HepG2 (cell line): Measurements from ENCODE around the gene BICRAL. TPM values are rescaled to one million over a fixed set of nuclear protein-coding genes. Genes with fewer than 3 reads are reported as not detected.

Source experiments
- ATF1 ChIP-seq: IDR thresholded peaks from 2 replicates; pipeline ENCODE4 v1.6.1; 2016; ENCODE audit warnings: mild to moderate bottlenecking, control low read depth
- BCL6 ChIP-seq: IDR thresholded peaks from 2 replicates; pipeline ENCODE4 v1.6.1; 2016; ENCODE audit warnings: missing genetic modification reagents, missing compliant biosample characterization
- DR1 ChIP-seq: sonication (generic); formaldehyde crosslinking; IDR thresholded peaks from 2 replicates; pipeline ENCODE4 v1.8.0; 2021; ENCODE audit warnings: mild to moderate bottlenecking, missing genetic modification reagents, inconsistent platforms
- KLF9 ChIP-seq: IDR thresholded peaks from 2 replicates; pipeline ENCODE4 v1.6.1; 2016; ENCODE audit warnings: low read depth
- KMT2A ChIP-seq: sonication (generic); formaldehyde crosslinking; IDR thresholded peaks from 2 replicates; pipeline ENCODE4 v1.4.0; 2020; ENCODE audit warnings: missing genetic modification reagents
- NFIC ChIP-seq: IDR thresholded peaks from 2 replicates; pipeline ENCODE4 v1.6.1; 2012; ENCODE audit warnings: mild to moderate bottlenecking, low read length, inconsistent platforms
- NFKB2 ChIP-seq: sonication (generic); formaldehyde crosslinking; IDR thresholded peaks from 2 replicates; pipeline ENCODE4 v1.4.0; 2020; ENCODE audit warnings: missing genetic modification reagents, borderline replicate concordance
- PRMT3 ChIP-seq: sonication (generic); formaldehyde crosslinking; IDR thresholded peaks from 2 replicates; pipeline ENCODE4 v1.8.1; 2022; ENCODE audit warnings: low read depth, mild to moderate bottlenecking, moderate library complexity, missing genetic modification reagents, borderline replicate concordance
- SMAD1 ChIP-seq: sonication (generic); formaldehyde crosslinking; IDR thresholded peaks from 2 replicates; pipeline ENCODE4 v1.4.0; 2020; ENCODE audit warnings: missing genetic modification reagents, low read depth, mild to moderate bottlenecking, borderline replicate concordance
- ZNF333 ChIP-seq: sonication (generic); formaldehyde crosslinking; IDR thresholded peaks from 2 replicates; pipeline ENCODE4 v1.4.0; 2020; ENCODE audit warnings: mild to moderate bottlenecking, missing genetic modification reagents, borderline replicate concordance
- ZNF446 ChIP-seq: sonication (generic); formaldehyde crosslinking; IDR thresholded peaks from 2 replicates; pipeline ENCODE4 v1.5.0; 2020; ENCODE audit warnings: mild to moderate bottlenecking, missing genetic modification reagents
- ZNF558 ChIP-seq: sonication (generic); formaldehyde crosslinking; IDR thresholded peaks from 2 replicates; pipeline ENCODE4 v1.9.0; 2022; ENCODE audit warnings: mild to moderate bottlenecking, missing genetic modification reagents, borderline replicate concordance
- ZNF563 ChIP-seq: sonication (generic); formaldehyde crosslinking; IDR thresholded peaks from 2 replicates; pipeline ENCODE4 v1.8.0; 2022; ENCODE audit warnings: mild to moderate bottlenecking, moderate library complexity, missing genetic modification reagents
- ZNF703 ChIP-seq: sonication (generic); formaldehyde crosslinking; IDR thresholded peaks from 2 replicates; pipeline ENCODE4 v1.5.1; 2020; ENCODE audit warnings: missing genetic modification reagents, mild to moderate bottlenecking, moderate library complexity, borderline replicate concordance
- ZNF713 ChIP-seq: sonication (generic); formaldehyde crosslinking; IDR thresholded peaks from 2 replicates; pipeline ENCODE4 v1.4.0; 2020; ENCODE audit warnings: mild to moderate bottlenecking, missing genetic modification reagents
- ZNF841 ChIP-seq: sonication (generic); formaldehyde crosslinking; IDR thresholded peaks from 2 replicates; pipeline ENCODE4 v1.8.1; 2023; ENCODE audit warnings: missing genetic modification reagents, borderline replicate concordance
- ZNF883 ChIP-seq: sonication (generic); formaldehyde crosslinking; IDR thresholded peaks from 2 replicates; pipeline ENCODE4 v1.5.1; 2020; ENCODE audit warnings: mild to moderate bottlenecking, missing genetic modification reagents; ENCODE audit errors: not compliant biosample characterization
- polyA plus RNA-seq, 8 experiments: library from polyadenylated mRNA; depleted of rRNA in 3 of 8; stranded (reverse) in 7 of 8; unstranded in 1 of 8; fragments of >200 nt; fragmentation: Illumina TruSeq in 4 of 8; extraction: Trizol in 4 of 8; gene quantifications; 2 replicates each; pipeline versions ENCODE4 v1.2.1 to v1.2.3, GENCODE V29; 2011 to 2016; ENCODE audit warnings: low read depth in 4 of 8, missing spikeins in 1 of 8, mixed read lengths in 1 of 8; ENCODE audit not compliant: insufficient read depth in 1 of 8
- total RNA-seq, 5 experiments: library from RNA; depleted of rRNA; stranded (reverse); fragments of >200 nt; fragmentation: Illumina TruSeq; extraction: Trizol; gene quantifications; 2 replicates each; pipeline ENCODE4 v1.2.3, GENCODE V29; 2016; ENCODE audit warnings: low read depth in 1 of 5
- TF ChIP-seq, protein P1 (sequence below): sonication (generic); formaldehyde crosslinking; IDR thresholded peaks from 2 replicates; pipeline ENCODE4 v1.4.0; 2020; ENCODE audit warnings: missing genetic modification reagents
- TF ChIP-seq, protein P2 (sequence below), 2 experiments: sonication (generic) in 1 of 2; formaldehyde crosslinking in 1 of 2; IDR thresholded peaks; 2 replicates each; pipeline versions ENCODE4 v1.6.1 to v1.9.0; 2014 to 2022; ENCODE audit warnings: antibody characterized with exemption in 1 of 2, borderline replicate concordance in 1 of 2, inconsistent platforms in 1 of 2, low read depth in 1 of 2, missing genetic modification reagents in 1 of 2
- TF ChIP-seq, protein P3 (sequence below): sonication (generic); formaldehyde crosslinking; IDR thresholded peaks from 2 replicates; pipeline ENCODE4 v1.4.0; 2020; ENCODE audit warnings: missing genetic modification reagents

BICRAL gene
- total and polyA plus RNA-seq, 2 of the 13 experiments (the other 11 are each of a cell fraction or from before 2014, with no cell fraction given): 5.0 to 13.5 TPM

DNA sequence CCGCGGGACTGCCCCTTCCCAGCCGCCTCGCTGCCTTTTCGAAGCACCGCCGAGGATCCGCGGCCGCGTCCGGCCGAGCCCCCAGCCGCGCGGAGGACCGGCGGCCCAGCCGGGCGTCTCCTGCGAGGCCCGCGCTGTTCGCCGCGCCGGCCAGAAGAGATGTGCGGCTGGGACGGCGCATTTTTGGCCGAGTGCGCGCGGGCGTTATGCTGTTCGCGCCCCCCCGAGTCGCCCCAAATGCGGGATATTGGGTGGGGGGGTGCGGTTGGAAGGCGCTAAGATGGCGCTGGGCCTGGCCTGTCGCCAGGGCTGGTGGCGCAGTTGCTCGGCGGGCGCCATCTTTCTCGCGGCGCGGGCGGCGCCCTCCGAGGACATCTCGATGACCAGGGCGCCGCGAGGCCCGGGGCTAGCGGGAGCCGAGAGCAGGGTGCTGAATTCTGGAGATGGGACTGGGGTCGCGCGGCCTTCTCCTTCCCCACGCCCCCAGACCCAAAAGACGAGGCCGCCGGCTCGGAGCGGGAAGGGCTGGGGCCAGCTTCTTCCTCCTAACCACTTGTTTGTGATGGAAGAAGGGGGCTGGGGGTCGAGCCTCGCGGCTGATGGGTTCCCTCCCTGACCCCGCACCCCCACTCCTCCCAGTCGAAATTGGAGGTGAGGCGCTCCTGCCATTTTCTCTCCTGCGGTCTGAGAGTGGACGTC lies 1.5 kb downstream of the BICRAL start (continued):
- TF ChIP-seq, protein P1, sequence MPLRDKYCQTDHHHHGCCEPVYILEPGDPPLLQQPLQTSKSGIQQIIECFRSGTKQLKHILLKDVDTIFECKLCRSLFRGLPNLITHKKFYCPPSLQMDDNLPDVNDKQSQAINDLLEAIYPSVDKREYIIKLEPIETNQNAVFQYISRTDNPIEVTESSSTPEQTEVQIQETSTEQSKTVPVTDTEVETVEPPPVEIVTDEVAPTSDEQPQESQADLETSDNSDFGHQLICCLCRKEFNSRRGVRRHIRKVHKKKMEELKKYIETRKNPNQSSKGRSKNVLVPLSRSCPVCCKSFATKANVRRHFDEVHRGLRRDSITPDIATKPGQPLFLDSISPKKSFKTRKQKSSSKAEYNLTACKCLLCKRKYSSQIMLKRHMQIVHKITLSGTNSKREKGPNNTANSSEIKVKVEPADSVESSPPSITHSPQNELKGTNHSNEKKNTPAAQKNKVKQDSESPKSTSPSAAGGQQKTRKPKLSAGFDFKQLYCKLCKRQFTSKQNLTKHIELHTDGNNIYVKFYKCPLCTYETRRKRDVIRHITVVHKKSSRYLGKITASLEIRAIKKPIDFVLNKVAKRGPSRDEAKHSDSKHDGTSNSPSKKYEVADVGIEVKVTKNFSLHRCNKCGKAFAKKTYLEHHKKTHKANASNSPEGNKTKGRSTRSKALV (CRISPR knock-in tag): peak; percentile 67; the same call in 1 of the 2 replicates
- TF ChIP-seq ZNF883 (peak; percentile 84), SMAD1 (CRISPR knock-in tag) (no peak), ZNF563 (CRISPR knock-in tag) (peak; percentile 76), NFKB2 (CRISPR knock-in tag) (peak; percentile 89), PRMT3 (peak; percentile 87; the same call in 1 of the 2 replicates), BCL6 (no peak; the same call in 1 of the 2 replicates), ZNF713 (no peak), ZNF446 (CRISPR knock-in tag) (peak; percentile 74; the same call in 1 of the 2 replicates), ZNF703 (CRISPR knock-in tag) (peak; percentile 62; the same call in 1 of the 2 replicates), KMT2A (CRISPR knock-in tag) (peak; percentile 62), NFIC (peak; percentile 78), DR1 (CRISPR knock-in tag) (peak; percentile 88), ZNF558 (CRISPR knock-in tag) (peak; percentile 87), ZNF841 (CRISPR knock-in tag) (peak; percentile 76; the same call in 1 of the 2 replicates), ATF1 (CRISPR knock-in tag) (no peak), KLF9 (no peak), ZNF333 (peak; percentile 91; the same call in 1 of the 2 replicates)
- TF ChIP-seq, protein P2, sequence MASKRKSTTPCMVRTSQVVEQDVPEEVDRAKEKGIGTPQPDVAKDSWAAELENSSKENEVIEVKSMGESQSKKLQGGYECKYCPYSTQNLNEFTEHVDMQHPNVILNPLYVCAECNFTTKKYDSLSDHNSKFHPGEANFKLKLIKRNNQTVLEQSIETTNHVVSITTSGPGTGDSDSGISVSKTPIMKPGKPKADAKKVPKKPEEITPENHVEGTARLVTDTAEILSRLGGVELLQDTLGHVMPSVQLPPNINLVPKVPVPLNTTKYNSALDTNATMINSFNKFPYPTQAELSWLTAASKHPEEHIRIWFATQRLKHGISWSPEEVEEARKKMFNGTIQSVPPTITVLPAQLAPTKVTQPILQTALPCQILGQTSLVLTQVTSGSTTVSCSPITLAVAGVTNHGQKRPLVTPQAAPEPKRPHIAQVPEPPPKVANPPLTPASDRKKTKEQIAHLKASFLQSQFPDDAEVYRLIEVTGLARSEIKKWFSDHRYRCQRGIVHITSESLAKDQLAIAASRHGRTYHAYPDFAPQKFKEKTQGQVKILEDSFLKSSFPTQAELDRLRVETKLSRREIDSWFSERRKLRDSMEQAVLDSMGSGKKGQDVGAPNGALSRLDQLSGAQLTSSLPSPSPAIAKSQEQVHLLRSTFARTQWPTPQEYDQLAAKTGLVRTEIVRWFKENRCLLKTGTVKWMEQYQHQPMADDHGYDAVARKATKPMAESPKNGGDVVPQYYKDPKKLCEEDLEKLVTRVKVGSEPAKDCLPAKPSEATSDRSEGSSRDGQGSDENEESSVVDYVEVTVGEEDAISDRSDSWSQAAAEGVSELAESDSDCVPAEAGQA (IDR thresholded peaks at IDR 0.05; ENCODE audit: low read depth): peak; percentile 92
- TF ChIP-seq, protein P2 (CRISPR knock-in tag; IDR thresholded peaks at IDR 0.05; ENCODE audit: borderline replicate concordance): peak; percentile 88
- TF ChIP-seq, protein P3, sequence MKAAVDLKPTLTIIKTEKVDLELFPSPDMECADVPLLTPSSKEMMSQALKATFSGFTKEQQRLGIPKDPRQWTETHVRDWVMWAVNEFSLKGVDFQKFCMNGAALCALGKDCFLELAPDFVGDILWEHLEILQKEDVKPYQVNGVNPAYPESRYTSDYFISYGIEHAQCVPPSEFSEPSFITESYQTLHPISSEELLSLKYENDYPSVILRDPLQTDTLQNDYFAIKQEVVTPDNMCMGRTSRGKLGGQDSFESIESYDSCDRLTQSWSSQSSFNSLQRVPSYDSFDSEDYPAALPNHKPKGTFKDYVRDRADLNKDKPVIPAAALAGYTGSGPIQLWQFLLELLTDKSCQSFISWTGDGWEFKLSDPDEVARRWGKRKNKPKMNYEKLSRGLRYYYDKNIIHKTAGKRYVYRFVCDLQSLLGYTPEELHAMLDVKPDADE (CRISPR knock-in tag): no peak
